Measurements from ENCODE around the gene PCDH12. TPM values are rescaled to one million over a fixed set of nuclear protein-coding genes. Genes with fewer than 3 reads are reported as not detected.
A peak's percentile ranks its signal among the peaks of the same experiment; 100 is the strongest.
"Not testable (repeated sequence)": the region's sequence is repeated elsewhere in the genome, so short reads cannot be mapped to it uniquely, and the experiment has no call there.

PCDH12 gene
- total RNA-seq, 1 donor from 2014 or later = 1.7 TPM

- Mint-ChIP-seq H3K27ac (ENCODE audit: unreplicated experiment) (no peak overlapping the region), H3K9me3 (ENCODE audit: unreplicated experiment) (peaks cover 5% of the 10 kb centered on the region), H3K36me3 (ENCODE audit: unreplicated experiment) (no peaks in the 10 kb centered on the region), H3K4me1 (ENCODE audit: low read depth, unreplicated experiment) (peaks cover 2% of the 10 kb centered on the region), H3K27me3 (ENCODE audit: unreplicated experiment) (peaks cover 2% of the 10 kb centered on the region), H3K4me3 (ENCODE audit: unreplicated experiment) (no peak overlapping the region)
- TF ChIP-seq CTCF (IDR thresholded peaks at IDR 0.05; ENCODE audit: partially characterized antibody, unreplicated experiment) = no peak
- no peak for DNase-seq
These were observed 30.0 kb downstream of the PCDH12 start for GRCh38 chr5:141928051-141928450.

GRCh38 chr5:141926434-141926833, 31.6 kb downstream of the PCDH12 start:
- DNase-seq = no peak
- Mint-ChIP-seq H3K4me1 (ENCODE audit: low read depth, unreplicated experiment) (peaks cover 2% of the 10 kb centered on the region), H3K27me3 (ENCODE audit: unreplicated experiment) (peaks cover 2% of the 10 kb centered on the region), H3K9me3 (ENCODE audit: unreplicated experiment) (peaks cover 5% of the 10 kb centered on the region), H3K27ac (ENCODE audit: unreplicated experiment) (no peak overlapping the region), H3K36me3 (ENCODE audit: unreplicated experiment) (no peaks in the 10 kb centered on the region), H3K4me3 (ENCODE audit: unreplicated experiment) (no peak overlapping the region)
- TF ChIP-seq CTCF (IDR thresholded peaks at IDR 0.05; ENCODE audit: partially characterized antibody, unreplicated experiment) = no peak

- H3K27me3 Mint-ChIP-seq (ENCODE audit: unreplicated experiment) = peaks cover 5% of the 10 kb centered on the region
These were observed 34.3 kb downstream of the PCDH12 start, which contains the start of gene DELE1 for GRCh38 chr5:141923448-141924313. TSS of gene DELE1 (plus strand) at chr5:141923871. CDS start at chr5:141923942, 71 bp downstream.

GRCh38 chr5:141922827-141923447, 35.1 kb downstream of the PCDH12 start:
- H3K27ac Mint-ChIP-seq (ENCODE audit: unreplicated experiment) = peak overlapping the region; percentile 43
- not testable (repeated sequence) for DNase-seq; H3K4me1 Mint-ChIP-seq (ENCODE audit: low read depth, unreplicated experiment); H3K27me3 Mint-ChIP-seq (ENCODE audit: unreplicated experiment); H3K9me3 Mint-ChIP-seq (ENCODE audit: unreplicated experiment); H3K36me3 Mint-ChIP-seq (ENCODE audit: unreplicated experiment)
- H3K4me3 Mint-ChIP-seq (ENCODE audit: unreplicated experiment) = peak overlapping the region; percentile 95

More at GRCh38 chr5:141923448-141924313, 34.3 kb downstream of the PCDH12 start, which contains the start of gene DELE1:
- no peaks in the 10 kb centered on the region for H3K9me3 Mint-ChIP-seq (ENCODE audit: unreplicated experiment)
- H3K4me1 Mint-ChIP-seq (ENCODE audit: low read depth, unreplicated experiment) = peaks cover 2% of the 10 kb centered on the region
- H3K27ac Mint-ChIP-seq (ENCODE audit: unreplicated experiment) = peak within 1 kb of the TSS; percentile 79
- no peak for TF ChIP-seq CTCF (IDR thresholded peaks at IDR 0.05; ENCODE audit: partially characterized antibody, unreplicated experiment)
- peak; percentile 94 for DNase-seq
- H3K4me3 Mint-ChIP-seq (ENCODE audit: unreplicated experiment) = peak within 1 kb of the TSS; percentile 95
- no peaks in the 10 kb centered on the region for H3K36me3 Mint-ChIP-seq (ENCODE audit: unreplicated experiment)

GRCh38 chr5:141920771-141921170, 37.2 kb downstream of the PCDH12 start:
- Mint-ChIP-seq H3K9me3 (ENCODE audit: unreplicated experiment) (peaks cover 3% of the 10 kb centered on the region), H3K27me3 (ENCODE audit: unreplicated experiment) (peaks cover 3% of the 10 kb centered on the region), H3K4me3 (ENCODE audit: unreplicated experiment) (no peak overlapping the region), H3K36me3 (ENCODE audit: unreplicated experiment) (no peaks in the 10 kb centered on the region), H3K4me1 (ENCODE audit: low read depth, unreplicated experiment) (peaks cover 2% of the 10 kb centered on the region), H3K27ac (ENCODE audit: unreplicated experiment) (no peak overlapping the region)
- TF ChIP-seq CTCF (IDR thresholded peaks at IDR 0.05; ENCODE audit: partially characterized antibody, unreplicated experiment) = no peak
- no peak for DNase-seq
